ENCODE data around the gene CCHCR1. TPM values are rescaled to one million over a fixed set of nuclear protein-coding genes. Genes with fewer than 3 reads are reported as not detected.

CCHCR1 gene
- polyA plus RNA-seq, 1 experiment = 10.4 TPM

- ChIA-PET POLR2A (no interaction called here), CTCF (no interaction called here)
- no peak overlapping the region for H3K27ac ChIP-seq (ENCODE audit: low read depth, low read length)
- H3K27me3 ChIP-seq (ENCODE audit: control insufficient read depth, insufficient read depth, low read length) = no peaks in the 10 kb centered on the region
- H3K9me3 ChIP-seq (ENCODE audit: control insufficient read depth, insufficient read depth, low read length) = no peaks in the 10 kb centered on the region
- no peak for DNase-seq (ENCODE audit: low read depth, low spot score)
- no peak for TF ChIP-seq CTCF (IDR thresholded peaks at IDR 0.05; ENCODE audit: low read depth, low read length)
- H3K4me3 ChIP-seq (ENCODE audit: low read depth, low read length) = no peak overlapping the region
These were observed 961 bp downstream of the CCHCR1 start for GRCh38 chr6:31156641-31157040.

GRCh38 chr6:31154436-31154835 lies 3.2 kb downstream of the CCHCR1 start:
- Histone ChIP-seq H3K27ac (ENCODE audit: low read depth, low read length) (no peak overlapping the region), H3K27me3 (ENCODE audit: control insufficient read depth, insufficient read depth, low read length) (no peaks in the 10 kb centered on the region), H3K4me3 (ENCODE audit: low read depth, low read length) (no peak overlapping the region), H3K9me3 (ENCODE audit: control insufficient read depth, insufficient read depth, low read length) (no peaks in the 10 kb centered on the region)
- DNase-seq (ENCODE audit: low read depth, low spot score) = no peak
- ChIA-PET POLR2A (no interaction called here), CTCF (interaction anchor here (1.6 kb wide), 1 partner anchor 42 kb away, joined by 4 read pairs; no protein-coding TSS in a partner anchor)
- no peak for TF ChIP-seq CTCF (IDR thresholded peaks at IDR 0.05; ENCODE audit: low read depth, low read length)

GRCh38 chr6:31152781-31153180 lies 4.8 kb downstream of the CCHCR1 start:
- ChIA-PET CTCF (interaction anchor here (0.8 to 1.1 kb wide), 3 partner anchors 14 to 41 kb away, joined by 3 to 4 read pairs (median 3); no protein-coding TSS in a partner anchor), POLR2A (no interaction called here)
- H3K4me3 ChIP-seq (ENCODE audit: low read depth, low read length) = no peak overlapping the region
- H3K27me3 ChIP-seq (ENCODE audit: control insufficient read depth, insufficient read depth, low read length) = no peaks in the 10 kb centered on the region
- no peak for DNase-seq (ENCODE audit: low read depth, low spot score)
- TF ChIP-seq CTCF (IDR thresholded peaks at IDR 0.05; ENCODE audit: low read depth, low read length) = no peak
- H3K27ac ChIP-seq (ENCODE audit: low read depth, low read length) = no peak overlapping the region
- no peaks in the 10 kb centered on the region for H3K9me3 ChIP-seq (ENCODE audit: control insufficient read depth, insufficient read depth, low read length)

- no peaks in the 10 kb centered on the region for H3K27me3 ChIP-seq (ENCODE audit: control insufficient read depth, insufficient read depth, low read length)
- ChIA-PET CTCF (no interaction called here), POLR2A (no interaction called here)
- H3K27ac ChIP-seq (ENCODE audit: low read depth, low read length) = no peak overlapping the region
- H3K4me3 ChIP-seq (ENCODE audit: low read depth, low read length) = no peak overlapping the region
- DNase-seq (ENCODE audit: low read depth, low spot score) = no peak
- no peaks in the 10 kb centered on the region for H3K9me3 ChIP-seq (ENCODE audit: control insufficient read depth, insufficient read depth, low read length)
- no peak for TF ChIP-seq CTCF (IDR thresholded peaks at IDR 0.05; ENCODE audit: low read depth, low read length)
These were observed 7.7 kb downstream of the CCHCR1 start for GRCh38 chr6:31149827-31150447.

- CTCF ChIA-PET = interaction anchor here (0.6 to 2.0 kb wide), 3 partner anchors 47 to 1544 kb away, joined by 3 to 8 read pairs (median 4); no protein-coding TSS in a partner anchor
- Histone ChIP-seq H3K27ac (ENCODE audit: low read depth, low read length) (no peak overlapping the region), H3K9me3 (ENCODE audit: control insufficient read depth, insufficient read depth, low read length) (no peaks in the 10 kb centered on the region; the same call in 1 of the 2 replicates), H3K4me3 (ENCODE audit: low read depth, low read length) (no peak overlapping the region), H3K27me3 (ENCODE audit: control insufficient read depth, insufficient read depth, low read length) (no peaks in the 10 kb centered on the region)
- no peak for TF ChIP-seq CTCF (IDR thresholded peaks at IDR 0.05; ENCODE audit: low read depth, low read length)
- POLR2A ChIA-PET = no interaction called here
- no peak for DNase-seq (ENCODE audit: low read depth, low spot score)
These were observed 12.2 kb downstream of the CCHCR1 start for GRCh38 chr6:31145386-31145785.

All from AG04450 (cell line).